ENCODE results near the gene UBR1. TPM values are rescaled to one million over a fixed set of nuclear protein-coding genes. Genes with fewer than 3 reads are reported as not detected.

UBR1 gene
- total and polyA plus RNA-seq, 2 experiments from 2014 or later = 17.2 to 19.6 TPM

- Histone ChIP-seq H3K4me3 (no peak overlapping the region), H3K79me2 (replicated peaks; ENCODE audit: insufficient read depth) (no peaks in the 10 kb centered on the region), H4K20me1 (replicated peaks; ENCODE audit: insufficient read depth) (no peaks in the 10 kb centered on the region; the same call in 1 of the 2 replicates), H3K4me2 (no peak overlapping the region), H3F3A (replicated peaks; ENCODE audit: low read depth) (no peaks in the 10 kb centered on the region), H3K27me3 (ENCODE audit: insufficient read depth) (no peaks in the 10 kb centered on the region), H3K36me3 (ENCODE audit: insufficient read depth) (peaks cover 25% of the 10 kb centered on the region), H3K9me2 (ENCODE audit: insufficient read depth) (no peaks in the 10 kb centered on the region), H3K4me1 (ENCODE audit: insufficient read depth) (no peaks in the 10 kb centered on the region), H3K27ac (ENCODE audit: low read depth) (no peak overlapping the region), H2AFZ (no peak overlapping the region)
- H3K27ac Mint-ChIP-seq = no peak overlapping the region
- no peak for DNase-seq (ENCODE audit: low spot score)
- no peak overlapping the region for H3K4me3 Mint-ChIP-seq
- no peaks in the 10 kb centered on the region for H3K9me3 Mint-ChIP-seq
- H3K36me3 Mint-ChIP-seq (ENCODE audit: low read depth) = peaks cover 33% of the 10 kb centered on the region
- no peaks in the 10 kb centered on the region for H3K27me3 Mint-ChIP-seq (ENCODE audit: insufficient read depth, low read depth, poor library complexity)
- H3K4me1 Mint-ChIP-seq = no peaks in the 10 kb centered on the region
- no peak for ATAC-seq
- TF ChIP-seq, protein P1, sequence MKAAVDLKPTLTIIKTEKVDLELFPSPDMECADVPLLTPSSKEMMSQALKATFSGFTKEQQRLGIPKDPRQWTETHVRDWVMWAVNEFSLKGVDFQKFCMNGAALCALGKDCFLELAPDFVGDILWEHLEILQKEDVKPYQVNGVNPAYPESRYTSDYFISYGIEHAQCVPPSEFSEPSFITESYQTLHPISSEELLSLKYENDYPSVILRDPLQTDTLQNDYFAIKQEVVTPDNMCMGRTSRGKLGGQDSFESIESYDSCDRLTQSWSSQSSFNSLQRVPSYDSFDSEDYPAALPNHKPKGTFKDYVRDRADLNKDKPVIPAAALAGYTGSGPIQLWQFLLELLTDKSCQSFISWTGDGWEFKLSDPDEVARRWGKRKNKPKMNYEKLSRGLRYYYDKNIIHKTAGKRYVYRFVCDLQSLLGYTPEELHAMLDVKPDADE (IDR thresholded peaks at IDR 0.05) = no peak
- TF ChIP-seq ZNF114 (CRISPR knock-in tag; IDR thresholded peaks at IDR 0.05) = no peak
These were observed 53.0 kb downstream of the UBR1 start for GRCh38 chr15:43052860-43053259.

- no peak overlapping the region for H3K27ac ChIP-seq (ENCODE audit: low read depth)
- H3K9me3 Mint-ChIP-seq = no peaks in the 10 kb centered on the region
- H4K20me1 ChIP-seq (replicated peaks; ENCODE audit: insufficient read depth) = no peaks in the 10 kb centered on the region
- no peaks in the 10 kb centered on the region for H3K4me1 ChIP-seq (ENCODE audit: insufficient read depth)
- no peaks in the 10 kb centered on the region for H3K27me3 ChIP-seq (ENCODE audit: insufficient read depth)
- no peaks in the 10 kb centered on the region for H3K4me1 Mint-ChIP-seq
- no peak overlapping the region for H3K4me2 ChIP-seq
- DNase-seq (ENCODE audit: low spot score) (no peak), ATAC-seq (no peak)
- peaks cover 10% of the 10 kb centered on the region for H3K36me3 Mint-ChIP-seq (ENCODE audit: low read depth)
- no peaks in the 10 kb centered on the region for H3K27me3 Mint-ChIP-seq (ENCODE audit: insufficient read depth, low read depth, poor library complexity)
- H3K9me2 ChIP-seq (ENCODE audit: insufficient read depth) = no peaks in the 10 kb centered on the region
- no peak overlapping the region for H3K4me3 ChIP-seq
- H3K27ac Mint-ChIP-seq = no peak overlapping the region
- peaks cover 9% of the 10 kb centered on the region for H3K36me3 ChIP-seq (ENCODE audit: insufficient read depth)
- H3F3A ChIP-seq (replicated peaks; ENCODE audit: low read depth) = no peaks in the 10 kb centered on the region
- no peak overlapping the region for H2AFZ ChIP-seq
- H3K4me3 Mint-ChIP-seq = no peak overlapping the region
- no peaks in the 10 kb centered on the region for H3K79me2 ChIP-seq (replicated peaks; ENCODE audit: insufficient read depth)
- TF ChIP-seq EZH2phosphoT487 (IDR thresholded peaks at IDR 0.05; ENCODE audit: unreplicated experiment) (no peak), NANOG (IDR thresholded peaks at IDR 0.05; ENCODE audit: borderline replicate concordance) (no peak), ZNF331 (CRISPR knock-in tag; IDR thresholded peaks at IDR 0.05; ENCODE audit: low read depth) (no peak), CREB1 (CRISPR knock-in tag; IDR thresholded peaks at IDR 0.05; ENCODE audit: low read depth) (no peak), STAT1 (IDR thresholded peaks at IDR 0.05; ENCODE audit: unreplicated experiment) (no peak), CTCF (conservative IDR thresholded peaks at IDR 0.05; ENCODE audit: low read depth in 2 of 2) (no peak), REST (IDR thresholded peaks at IDR 0.05; ENCODE audit: unreplicated experiment) (no peak)
- TF ChIP-seq, protein P2, sequence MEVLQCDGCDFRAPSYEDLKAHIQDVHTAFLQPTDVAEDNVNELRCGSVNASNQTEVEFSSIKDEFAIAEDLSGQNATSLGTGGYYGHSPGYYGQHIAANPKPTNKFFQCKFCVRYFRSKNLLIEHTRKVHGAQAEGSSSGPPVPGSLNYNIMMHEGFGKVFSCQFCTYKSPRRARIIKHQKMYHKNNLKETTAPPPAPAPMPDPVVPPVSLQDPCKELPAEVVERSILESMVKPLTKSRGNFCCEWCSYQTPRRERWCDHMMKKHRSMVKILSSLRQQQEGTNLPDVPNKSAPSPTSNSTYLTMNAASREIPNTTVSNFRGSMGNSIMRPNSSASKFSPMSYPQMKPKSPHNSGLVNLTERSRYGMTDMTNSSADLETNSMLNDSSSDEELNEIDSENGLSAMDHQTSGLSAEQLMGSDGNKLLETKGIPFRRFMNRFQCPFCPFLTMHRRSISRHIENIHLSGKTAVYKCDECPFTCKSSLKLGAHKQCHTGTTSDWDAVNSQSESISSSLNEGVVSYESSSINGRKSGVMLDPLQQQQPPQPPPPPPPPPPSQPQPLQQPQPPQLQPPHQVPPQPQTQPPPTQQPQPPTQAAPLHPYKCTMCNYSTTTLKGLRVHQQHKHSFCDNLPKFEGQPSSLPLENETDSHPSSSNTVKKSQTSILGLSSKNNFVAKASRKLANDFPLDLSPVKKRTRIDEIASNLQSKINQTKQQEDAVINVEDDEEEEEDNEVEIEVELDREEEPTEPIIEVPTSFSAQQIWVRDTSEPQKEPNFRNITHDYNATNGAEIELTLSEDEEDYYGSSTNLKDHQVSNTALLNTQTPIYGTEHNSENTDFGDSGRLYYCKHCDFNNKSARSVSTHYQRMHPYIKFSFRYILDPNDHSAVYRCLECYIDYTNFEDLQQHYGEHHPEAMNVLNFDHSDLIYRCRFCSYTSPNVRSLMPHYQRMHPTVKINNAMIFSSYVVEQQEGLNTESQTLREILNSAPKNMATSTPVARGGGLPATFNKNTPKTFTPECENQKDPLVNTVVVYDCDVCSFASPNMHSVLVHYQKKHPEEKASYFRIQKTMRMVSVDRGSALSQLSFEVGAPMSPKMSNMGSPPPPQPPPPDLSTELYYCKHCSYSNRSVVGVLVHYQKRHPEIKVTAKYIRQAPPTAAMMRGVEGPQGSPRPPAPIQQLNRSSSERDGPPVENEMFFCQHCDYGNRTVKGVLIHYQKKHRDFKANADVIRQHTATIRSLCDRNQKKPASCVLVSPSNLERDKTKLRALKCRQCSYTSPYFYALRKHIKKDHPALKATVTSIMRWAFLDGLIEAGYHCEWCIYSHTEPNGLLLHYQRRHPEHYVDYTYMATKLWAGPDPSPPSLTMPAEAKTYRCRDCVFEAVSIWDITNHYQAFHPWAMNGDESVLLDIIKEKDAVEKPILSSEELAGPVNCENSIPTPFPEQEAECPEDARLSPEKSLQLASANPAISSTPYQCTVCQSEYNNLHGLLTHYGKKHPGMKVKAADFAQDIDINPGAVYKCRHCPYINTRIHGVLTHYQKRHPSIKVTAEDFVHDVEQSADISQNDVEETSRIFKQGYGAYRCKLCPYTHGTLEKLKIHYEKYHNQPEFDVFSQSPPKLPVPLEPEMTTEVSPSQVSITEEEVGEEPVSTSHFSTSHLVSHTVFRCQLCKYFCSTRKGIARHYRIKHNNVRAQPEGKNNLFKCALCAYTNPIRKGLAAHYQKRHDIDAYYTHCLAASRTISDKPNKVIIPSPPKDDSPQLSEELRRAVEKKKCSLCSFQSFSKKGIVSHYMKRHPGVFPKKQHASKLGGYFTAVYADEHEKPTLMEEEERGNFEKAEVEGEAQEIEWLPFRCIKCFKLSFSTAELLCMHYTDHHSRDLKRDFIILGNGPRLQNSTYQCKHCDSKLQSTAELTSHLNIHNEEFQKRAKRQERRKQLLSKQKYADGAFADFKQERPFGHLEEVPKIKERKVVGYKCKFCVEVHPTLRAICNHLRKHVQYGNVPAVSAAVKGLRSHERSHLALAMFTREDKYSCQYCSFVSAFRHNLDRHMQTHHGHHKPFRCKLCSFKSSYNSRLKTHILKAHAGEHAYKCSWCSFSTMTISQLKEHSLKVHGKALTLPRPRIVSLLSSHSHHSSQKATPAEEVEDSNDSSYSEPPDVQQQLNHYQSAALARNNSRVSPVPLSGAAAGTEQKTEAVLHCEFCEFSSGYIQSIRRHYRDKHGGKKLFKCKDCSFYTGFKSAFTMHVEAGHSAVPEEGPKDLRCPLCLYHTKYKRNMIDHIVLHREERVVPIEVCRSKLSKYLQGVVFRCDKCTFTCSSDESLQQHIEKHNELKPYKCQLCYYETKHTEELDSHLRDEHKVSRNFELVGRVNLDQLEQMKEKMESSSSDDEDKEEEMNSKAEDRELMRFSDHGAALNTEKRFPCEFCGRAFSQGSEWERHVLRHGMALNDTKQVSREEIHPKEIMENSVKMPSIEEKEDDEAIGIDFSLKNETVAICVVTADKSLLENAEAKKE (CRISPR knock-in tag; IDR thresholded peaks at IDR 0.05) = no peak
These were observed 56.9 kb downstream of the UBR1 start for GRCh38 chr15:43048935-43049334.
